Activated naive CD4-positive, alpha-beta T cell treated with anti-CD3 and anti-CD28 coated beads, Interleukin-2, amount 10 ng/mL, durations not matched to agents 7 days and 5 days (primary cell): ENCODE data around the gene REN.
A peak's percentile ranks its signal among the peaks of the same experiment; 100 is the strongest.

Experiments used
- CTCF ChIA-PET: fragments of 350-600 bp; sonication (Branson Sonifier 250); formaldehyde crosslinking; loops from one replicate; lab custom pipeline; 2021; ENCODE audit warnings: antibody characterized with exemption; lab: Charles Lee
- DNase-seq: peaks from one replicate; pipeline ENCODE4 v3.0.0-alpha.2; 2020
- H3K27ac Mint-ChIP-seq: one replicate; pipeline ENCODE4 v1.8.0; 2021; ENCODE audit warnings: mild to moderate bottlenecking, moderate library complexity, mixed read lengths
- H3K27me3 Mint-ChIP-seq: one replicate; pipeline ENCODE4 v1.8.0; 2021; ENCODE audit warnings: mild to moderate bottlenecking, mixed read lengths
- H3K36me3 Mint-ChIP-seq: one replicate; pipeline ENCODE4 v1.8.0; 2021; ENCODE audit warnings: mixed read lengths
- H3K4me1 Mint-ChIP-seq: one replicate; pipeline ENCODE4 v1.8.0; 2021; ENCODE audit warnings: mixed read lengths
- H3K4me3 Mint-ChIP-seq: one replicate; pipeline ENCODE4 v1.8.0; 2021; ENCODE audit warnings: mild to moderate bottlenecking, moderate library complexity, mixed read lengths
- H3K9me3 Mint-ChIP-seq: one replicate; pipeline ENCODE4 v1.8.0; 2021; ENCODE audit warnings: mixed read lengths

REN gene

GRCh38 chr1:204180133-204180532 is 14.0 kb upstream of the REN start:
- CTCF ChIA-PET: interaction anchor here (1.0 to 1.3 kb wide), 4 partner anchors 13 to 627 kb away, joined by 3 to 5 read pairs (median 3); partner anchors contain the start of gene GOLT1A
- Mint-ChIP-seq H3K27me3 (peaks cover 34% of the 10 kb centered on the region), H3K4me1 (no peaks in the 10 kb centered on the region), H3K4me3 (no peak overlapping the region), H3K27ac (no peak overlapping the region), H3K36me3 (no peaks in the 10 kb centered on the region), H3K9me3 (no peaks in the 10 kb centered on the region)
- DNase-seq: no peak

GRCh38 chr1:204178487-204179281 is 12.5 kb upstream of the REN start:
- CTCF ChIA-PET: interaction anchor here (1.1 kb wide), 1 partner anchor 36 kb away, joined by 3 read pairs; the partner anchor contains the start of gene GOLT1A
- no peak for DNase-seq
- Mint-ChIP-seq H3K36me3 (no peaks in the 10 kb centered on the region), H3K27ac (no peak overlapping the region), H3K4me1 (no peaks in the 10 kb centered on the region), H3K9me3 (peaks cover 1% of the 10 kb centered on the region), H3K27me3 (peaks cover 21% of the 10 kb centered on the region), H3K4me3 (no peak overlapping the region)

- Mint-ChIP-seq H3K4me3 (no peak overlapping the region), H3K27ac (no peak overlapping the region), H3K27me3 (peaks cover 24% of the 10 kb centered on the region), H3K36me3 (no peaks in the 10 kb centered on the region), H3K4me1 (no peaks in the 10 kb centered on the region), H3K9me3 (peaks cover 8% of the 10 kb centered on the region)
- DNase-seq: no peak
- CTCF ChIA-PET: interaction anchor here (0.6 to 1.9 kb wide), 2 partner anchors 15 to 30 kb away, joined by 3 to 6 read pairs; no protein-coding TSS in a partner anchor
Measured at GRCh38 chr1:204177133-204177532, 11.0 kb upstream of the REN start.

GRCh38 chr1:204176049-204176448 is 9.9 kb upstream of the REN start:
- CTCF ChIA-PET: no interaction called here
- Mint-ChIP-seq H3K27me3 (peaks cover 24% of the 10 kb centered on the region), H3K9me3 (peaks cover 14% of the 10 kb centered on the region), H3K27ac (no peak overlapping the region), H3K4me3 (no peak overlapping the region), H3K4me1 (no peaks in the 10 kb centered on the region), H3K36me3 (no peaks in the 10 kb centered on the region)
- no peak for DNase-seq

- Mint-ChIP-seq H3K27ac (no peak overlapping the region), H3K27me3 (peaks cover 17% of the 10 kb centered on the region), H3K4me3 (no peak overlapping the region), H3K9me3 (peaks cover 25% of the 10 kb centered on the region), H3K4me1 (no peaks in the 10 kb centered on the region), H3K36me3 (no peaks in the 10 kb centered on the region)
- CTCF ChIA-PET: interaction anchor here (0.8 kb wide), 1 partner anchor 31 kb away, joined by 4 read pairs; no protein-coding TSS in a partner anchor
- no peak for DNase-seq
Measured at GRCh38 chr1:204174958-204175357, 8.8 kb upstream of the REN start.

- DNase-seq: no peak
- H3K9me3 Mint-ChIP-seq: peaks cover 41% of the 10 kb centered on the region
- H3K27me3 Mint-ChIP-seq: peaks cover 4% of the 10 kb centered on the region
- H3K4me3 Mint-ChIP-seq: no peak overlapping the region
- CTCF ChIA-PET: interaction anchor here (0.6 to 1.0 kb wide), 2 partner anchors 9 to 191 kb away, joined by 3 read pairs; no protein-coding TSS in a partner anchor
- no peaks in the 10 kb centered on the region for H3K36me3 Mint-ChIP-seq
- H3K4me1 Mint-ChIP-seq: no peaks in the 10 kb centered on the region
- H3K27ac Mint-ChIP-seq: no peak overlapping the region
Measured at GRCh38 chr1:204172404-204173029, 6.4 kb upstream of the REN start.

GRCh38 chr1:204171751-204172178 is 5.6 kb upstream of the REN start:
- DNase-seq: no peak
- Mint-ChIP-seq H3K27ac (no peak overlapping the region), H3K27me3 (peaks cover 4% of the 10 kb centered on the region), H3K4me3 (no peak overlapping the region), H3K4me1 (no peaks in the 10 kb centered on the region), H3K9me3 (peaks cover 46% of the 10 kb centered on the region), H3K36me3 (no peaks in the 10 kb centered on the region)
- CTCF ChIA-PET: no interaction called here

GRCh38 chr1:204170494-204171155 is 4.5 kb upstream of the REN start:
- CTCF ChIA-PET: no interaction called here
- peaks cover 46% of the 10 kb centered on the region for H3K9me3 Mint-ChIP-seq
- H3K36me3 Mint-ChIP-seq: no peaks in the 10 kb centered on the region
- H3K27me3 Mint-ChIP-seq: peaks cover 10% of the 10 kb centered on the region
- H3K27ac Mint-ChIP-seq: no peak overlapping the region
- H3K4me3 Mint-ChIP-seq: no peak overlapping the region
- DNase-seq: no peak
- H3K4me1 Mint-ChIP-seq: no peaks in the 10 kb centered on the region

- Mint-ChIP-seq H3K27ac (no peak overlapping the region), H3K27me3 (peaks cover 10% of the 10 kb centered on the region), H3K4me3 (no peak overlapping the region), H3K36me3 (no peaks in the 10 kb centered on the region), H3K4me1 (no peaks in the 10 kb centered on the region), H3K9me3 (peaks cover 46% of the 10 kb centered on the region)
- DNase-seq: no peak
- CTCF ChIA-PET: interaction anchor here (0.8 kb wide), 1 partner anchor 229 kb away, joined by 3 read pairs; no protein-coding TSS in a partner anchor
Measured at GRCh38 chr1:204169858-204170257, 3.7 kb upstream of the REN start.

- Mint-ChIP-seq H3K27me3 (peaks cover 8% of the 10 kb centered on the region), H3K36me3 (no peaks in the 10 kb centered on the region), H3K9me3 (peaks cover 41% of the 10 kb centered on the region), H3K4me3 (no peak overlapping the region), H3K27ac (no peak overlapping the region), H3K4me1 (no peaks in the 10 kb centered on the region)
- no peak for DNase-seq
- CTCF ChIA-PET: interaction anchor here (1.1 to 9.7 kb wide), 4 partner anchors 13 to 231 kb away, joined by 3 to 88 read pairs (median 4); no protein-coding TSS in a partner anchor
Measured at GRCh38 chr1:204167730-204168129, 1.6 kb upstream of the REN start.

GRCh38 chr1:204162494-204163074 is 3.6 kb downstream of the REN start:
- Mint-ChIP-seq H3K4me3 (no peak overlapping the region), H3K4me1 (no peaks in the 10 kb centered on the region), H3K27ac (no peak overlapping the region), H3K27me3 (peaks cover 26% of the 10 kb centered on the region), H3K9me3 (peaks cover 6% of the 10 kb centered on the region), H3K36me3 (no peaks in the 10 kb centered on the region)
- CTCF ChIA-PET: interaction anchor here (0.7 to 9.7 kb wide), 30 partner anchors 12 to 645 kb away, joined by 3 to 88 read pairs (median 4); partner anchors contain the start of gene GOLT1A
- peak; percentile 84 for DNase-seq

- Mint-ChIP-seq H3K27me3 (peaks cover 29% of the 10 kb centered on the region), H3K4me1 (no peaks in the 10 kb centered on the region), H3K36me3 (no peaks in the 10 kb centered on the region), H3K9me3 (no peaks in the 10 kb centered on the region), H3K27ac (no peak overlapping the region), H3K4me3 (no peak overlapping the region)
- CTCF ChIA-PET: interaction anchor here (1.0 to 9.7 kb wide), 18 partner anchors 12 to 590 kb away, joined by 3 to 88 read pairs (median 4); partner anchors contain the start of gene GOLT1A
- no peak for DNase-seq
Measured at GRCh38 chr1:204161609-204162493, 4.3 kb downstream of the REN start.

GRCh38 chr1:204157962-204158361 is 8.2 kb downstream of the REN start:
- peaks cover 46% of the 10 kb centered on the region for H3K27me3 Mint-ChIP-seq
- no peaks in the 10 kb centered on the region for H3K36me3 Mint-ChIP-seq
- CTCF ChIA-PET: interaction anchor here (1.7 kb wide), 1 partner anchor 19 kb away, joined by 3 read pairs; no protein-coding TSS in a partner anchor
- no peaks in the 10 kb centered on the region for H3K4me1 Mint-ChIP-seq
- H3K27ac Mint-ChIP-seq: no peak overlapping the region
- H3K9me3 Mint-ChIP-seq: no peaks in the 10 kb centered on the region
- DNase-seq: no peak
- no peak overlapping the region for H3K4me3 Mint-ChIP-seq
